H1 (cell line): ENCODE results near the gene ENPP6. TPM values are rescaled to one million over a fixed set of nuclear protein-coding genes. Genes with fewer than 3 reads are reported as not detected.

Experiments used
- CTCF ChIA-PET: fragments of 300-600 bp; sonication (Branson Sonifier 250); formaldehyde crosslinking; loops from one replicate; lab custom pipeline; 2021; ENCODE audit not compliant: partially characterized antibody; lab: Charles Lee
- POLR2A ChIA-PET: fragments of 300-600 bp; sonication (Branson Sonifier 250); formaldehyde crosslinking; loops from one replicate; lab custom pipeline; 2021; ENCODE audit warnings: inconsistent platforms; ENCODE audit not compliant: partially characterized antibody; lab: Charles Lee
- DNase-seq, 2 experiments: peaks; one replicate each; pipeline versions ENCODE4 v3.0.0 to v3.0.0-alpha.2; 2010 to 2022; ENCODE audit warnings: low spot score in 2 of 2, low read depth in 1 of 2, mixed read lengths in 1 of 2
- FAIRE-seq: peaks from 2 replicates; lab custom pipeline; 2011; peaks lifted over from hg19 to GRCh38; lab: Jason Lieb, UNC
- H2AFZ ChIP-seq: 2 replicates; pipeline ENCODE4 v1.8.1; 2012; ENCODE audit warnings: low read length, inconsistent platforms
- H2AK5ac ChIP-seq: 2 replicates; pipeline ENCODE4 v1.6.1; 2013; ENCODE audit warnings: low read depth, low read length
- H2BK120ac ChIP-seq: replicated peaks from 2 replicates; pipeline ENCODE3; 2013; ENCODE audit warnings: low read depth, low read length, inconsistent platforms
- H2BK12ac ChIP-seq: 2 replicates; pipeline ENCODE4 v1.6.1; 2013; ENCODE audit warnings: low read depth, low read length
- H2BK15ac ChIP-seq: 2 replicates; pipeline ENCODE4 v1.6.1; 2013; ENCODE audit warnings: low read length
- H2BK20ac ChIP-seq: 2 replicates; pipeline ENCODE4 v1.6.1; 2013; ENCODE audit warnings: low read length
- H2BK5ac ChIP-seq: 2 replicates; pipeline ENCODE4 v1.6.1; 2013; ENCODE audit warnings: low read depth, low read length
- H3K14ac ChIP-seq: 2 replicates; pipeline ENCODE4 v1.6.1; 2013; ENCODE audit warnings: inconsistent platforms; ENCODE audit not compliant: insufficient read length
- H3K18ac ChIP-seq: 2 replicates; pipeline ENCODE4 v1.6.1; 2013; ENCODE audit warnings: low read length; ENCODE audit errors: extremely low read depth
- H3K23ac ChIP-seq: 2 replicates; pipeline ENCODE4 v1.6.1; 2013; ENCODE audit warnings: inconsistent platforms; ENCODE audit not compliant: insufficient read length
- H3K23me2 ChIP-seq: 2 replicates; pipeline ENCODE4 v1.6.1; 2013; ENCODE audit warnings: low read depth, low read length
- H3K27ac ChIP-seq: 2 replicates; pipeline ENCODE4 v1.6.1; 2011; ENCODE audit warnings: low read depth, low read length, inconsistent platforms
- H3K27me3 ChIP-seq, 4 experiments: replicated peaks in 1 of 4; 1 replicate in 1 of 4; 2 replicates in 3 of 4; pipeline versions ENCODE4 v1.6.1 to v1.8.1; 2011 to 2013; ENCODE audit warnings: low read length in 3 of 4, mild to moderate bottlenecking in 3 of 4, inconsistent platforms in 2 of 4, mixed read lengths in 2 of 4, moderate library complexity in 1 of 4; ENCODE audit not compliant: control insufficient read depth in 3 of 4, insufficient read depth in 3 of 4; ENCODE audit errors: extremely low read depth in 1 of 4
- H3K36me3 ChIP-seq, 4 experiments: 2 replicates each; pipeline versions ENCODE4 v1.6.1 to v1.8.1; 2011 to 2013; ENCODE audit warnings: mild to moderate bottlenecking in 4 of 4, low read length in 3 of 4, moderate library complexity in 2 of 4, control low read depth in 1 of 4, inconsistent platforms in 1 of 4; ENCODE audit not compliant: insufficient read depth in 4 of 4, control insufficient read depth in 2 of 4
- H3K4ac ChIP-seq: replicated peaks from 2 replicates; pipeline ENCODE3; 2013; ENCODE audit warnings: low read length, low read depth, mixed read lengths, inconsistent platforms; ENCODE audit not compliant: insufficient read length
- H3K4me1 ChIP-seq, 4 experiments: replicated peaks in 1 of 4; 1 replicate in 1 of 4; 2 replicates in 3 of 4; pipeline versions ENCODE4 v1.6.1 to v1.8.1; 2011 to 2013; ENCODE audit warnings: low read length in 3 of 4, inconsistent platforms in 2 of 4, mixed read lengths in 1 of 4; ENCODE audit not compliant: insufficient read depth in 4 of 4, control insufficient read depth in 3 of 4
- H3K4me2 ChIP-seq, 2 experiments: 2 replicates each; pipeline versions ENCODE4 v1.6.1 to v1.8.1; 2011 to 2013; ENCODE audit warnings: low read depth in 2 of 2, low read length in 2 of 2, control low read depth in 1 of 2, inconsistent platforms in 1 of 2, mild to moderate bottlenecking in 1 of 2; ENCODE audit not compliant: insufficient read depth in 1 of 2
- H3K4me3 ChIP-seq, 4 experiments: fragments of 200-600, 300-600 bp in 1 of 4; sonication (generic), shearing (Covaris generic), sonication (Bioruptor Twin) in 1 of 4; 2 replicates each; pipeline versions ENCODE4 v1.5.1 to v1.8.1; 2011 to 2016; ENCODE audit warnings: low read length in 4 of 4, low read depth in 3 of 4, control low read depth in 2 of 4, inconsistent platforms in 2 of 4, mild to moderate bottlenecking in 2 of 4, mixed read lengths in 1 of 4, moderate library complexity in 1 of 4; ENCODE audit not compliant: insufficient read depth in 2 of 4; ENCODE audit errors: extremely low read depth in 1 of 4
- H3K56ac ChIP-seq: replicated peaks from 2 replicates; pipeline ENCODE3; 2013; ENCODE audit warnings: low read depth, mild to moderate bottlenecking, mixed read lengths, low read length, inconsistent platforms; ENCODE audit not compliant: insufficient read length
- H3K79me1 ChIP-seq: 2 replicates; pipeline ENCODE4 v1.6.1; 2013; ENCODE audit warnings: low read depth, low read length, control low read depth
- H3K79me2 ChIP-seq, 2 experiments: 2 replicates each; pipeline versions ENCODE4 v1.6.1 to v1.8.1; 2012 to 2013; ENCODE audit warnings: low read length in 2 of 2, mild to moderate bottlenecking in 2 of 2, inconsistent platforms in 1 of 2; ENCODE audit not compliant: insufficient read depth in 2 of 2, control insufficient read depth in 1 of 2
- H3K9ac ChIP-seq, 4 experiments: replicated peaks in 1 of 4; 1 replicate in 1 of 4; 2 replicates in 3 of 4; pipeline versions ENCODE4 v1.6.1 to v1.8.1; 2011 to 2013; ENCODE audit warnings: low read depth in 3 of 4, low read length in 3 of 4, control low read depth in 2 of 4, mild to moderate bottlenecking in 2 of 4, moderate library complexity in 2 of 4, inconsistent platforms in 1 of 4; ENCODE audit errors: extremely low read depth in 1 of 4
- H3K9me3 ChIP-seq, 2 experiments: 2 replicates each; pipeline versions ENCODE4 v1.6.1 to v1.8.1; 2012 to 2013; ENCODE audit warnings: mild to moderate bottlenecking in 2 of 2, moderate library complexity in 2 of 2, control low read depth in 1 of 2, inconsistent platforms in 1 of 2, low read depth in 1 of 2, low read length in 1 of 2, mixed read lengths in 1 of 2; ENCODE audit not compliant: insufficient read depth in 2 of 2
- H4K20me1 ChIP-seq, 2 experiments: replicated peaks in 1 of 2; 2 replicates each; pipeline versions ENCODE3 to v1.8.1; 2011 to 2013; ENCODE audit warnings: inconsistent platforms in 2 of 2, low read length in 2 of 2, mild to moderate bottlenecking in 1 of 2; ENCODE audit not compliant: insufficient read depth in 2 of 2, control insufficient read depth in 1 of 2
- H4K5ac ChIP-seq: 2 replicates; pipeline ENCODE4 v1.6.1; 2013; ENCODE audit warnings: low read length, low read depth, mixed read lengths, inconsistent platforms; ENCODE audit not compliant: insufficient read length
- H4K8ac ChIP-seq: 2 replicates; pipeline ENCODE4 v1.8.0; 2013; ENCODE audit warnings: mild to moderate bottlenecking, moderate library complexity, low read length, inconsistent platforms; ENCODE audit not compliant: insufficient read depth; ENCODE audit errors: extremely low read depth
- H4K91ac ChIP-seq: replicated peaks from 2 replicates; pipeline ENCODE3; 2013; ENCODE audit warnings: low read length, mixed read lengths, inconsistent platforms; ENCODE audit not compliant: insufficient read length
- ASH2L ChIP-seq: fragments of 200-600, 300-600 bp; sonication (generic); IDR thresholded peaks from one replicate; pipeline ENCODE4 v1.7.1; 2017; ENCODE audit warnings: low read length
- BCL11A ChIP-seq, 2 experiments: IDR thresholded peaks; one replicate each; pipeline ENCODE4 v1.6.1; 2011; ENCODE audit warnings: low read depth in 2 of 2, low read length in 2 of 2, mild to moderate bottlenecking in 2 of 2
- CHD1 ChIP-seq: IDR thresholded peaks from 2 replicates; pipeline ENCODE4 v1.6.1; 2012; ENCODE audit warnings: low read depth, low read length, improper control_type of control experiment
- CHD2 ChIP-seq: IDR thresholded peaks from 2 replicates; pipeline ENCODE4 v1.6.1; 2012; ENCODE audit warnings: low read length, improper control_type of control experiment
- CTBP2 ChIP-seq: IDR thresholded peaks from 2 replicates; pipeline ENCODE4 v1.7.0; 2011; ENCODE audit warnings: borderline replicate concordance, mild to moderate bottlenecking, moderate library complexity, mixed read lengths, low read length; ENCODE audit not compliant: insufficient read depth, insufficient read length
- EP300 ChIP-seq, 2 experiments: IDR thresholded peaks; 1 replicate in 1 of 2; 2 replicates in 1 of 2; pipeline ENCODE4 v1.6.1; 2011 to 2012; ENCODE audit warnings: low read depth in 2 of 2, low read length in 2 of 2, mild to moderate bottlenecking in 2 of 2, borderline replicate concordance in 1 of 2, inconsistent platforms in 1 of 2, moderate library complexity in 1 of 2
- FOSL1 ChIP-seq: IDR thresholded peaks from 2 replicates; pipeline ENCODE4 v1.6.1; 2011; ENCODE audit warnings: mild to moderate bottlenecking, low read depth, low read length, moderate library complexity; ENCODE audit not compliant: insufficient read depth
- GTF2F1 ChIP-seq: IDR thresholded peaks from 2 replicates; pipeline ENCODE4 v1.6.1; 2012; ENCODE audit warnings: low read depth, low read length, improper control_type of control experiment, borderline replicate concordance
- JUND ChIP-seq: IDR thresholded peaks from 2 replicates; pipeline ENCODE4 v1.6.1; 2011; ENCODE audit warnings: mild to moderate bottlenecking, improper control_type of control experiment, low read length
- MAFK ChIP-seq: IDR thresholded peaks from 2 replicates; pipeline ENCODE4 v1.6.1; 2012; ENCODE audit warnings: low read depth, mild to moderate bottlenecking, improper control_type of control experiment, low read length
- SUZ12 ChIP-seq: fragments of 200-600 bp; sonication (generic); IDR thresholded peaks from 2 replicates; pipeline ENCODE4 v1.6.1; 2012; ENCODE audit warnings: mild to moderate bottlenecking, inconsistent platforms, low read length, moderate library complexity, mixed read lengths
- YY1 ChIP-seq: IDR thresholded peaks from 2 replicates; pipeline ENCODE4 v1.6.1; 2011; ENCODE audit warnings: low read depth, mild to moderate bottlenecking, low read length
- WGBS, 2 experiments: shearing (Covaris generic) in 1 of 2; methylation state at CpG; one replicate each; pipeline versions ENCODE4 v1.1.6 to v1.1.7; 2013 to 2015; ENCODE audit warnings: low lambda C conversion rate in 2 of 2, mixed read lengths in 2 of 2, inconsistent platforms in 1 of 2, low coverage in 1 of 2, missing lambda C conversion rate in 1 of 2; ENCODE audit not compliant: insufficient replicate concordance in 2 of 2, insufficient coverage in 1 of 2, insufficient read length in 1 of 2; ENCODE audit errors: extremely low coverage in 1 of 2, missing lambda C conversion rate in 1 of 2; 5-methylcytosine and 5-hydroxymethylcytosine counted together
- polyA plus RNA-seq, 7 experiments: library from polyadenylated mRNA; depleted of rRNA in 3 of 7; stranded (reverse) in 5 of 7; unstranded in 2 of 7; fragments of >200 nt in 5 of 7; fragments of 200-250 nt in 2 of 7; gene quantifications; 1 replicate in 5 of 7; 2 replicates in 1 of 7; 4 replicates in 1 of 7; pipeline versions ENCODE4 v1.2.1 to v1.2.3, GENCODE V29; 2011 to 2013; ENCODE audit warnings: missing spikeins in 2 of 7, mixed read lengths in 2 of 7
- total RNA-seq: library from RNA; stranded (reverse); fragmentation: NEBNext Ultra II Directional; extraction: Animal tissue kit (Norgen Biotek cat#: 25700); gene quantifications from 2 replicates; pipeline ENCODE4 v1.2.1, GENCODE V29; 2021

The ENPP6 gene
- total and polyA plus RNA-seq, 2 of the 8 experiments (the other 6 are each of a cell fraction or from before 2014, with no cell fraction given), result 0.11 to 0.20 TPM

- WGBS, 2 experiments, result 93% methylated on average over 1 of the region's 1 CpG; no CpG with 5 or more reads in 1 of the 2 experiments
- no peak overlapping the region for H3K27ac ChIP-seq
- H3K18ac ChIP-seq, result no peak overlapping the region
- H2BK20ac ChIP-seq, result no peak overlapping the region
- no peak overlapping the region for H3K4me2 ChIP-seq
- CTCF ChIA-PET, result no interaction called here
- no peak for TF ChIP-seq CHD2
- no peak for TF ChIP-seq JUND
- TF ChIP-seq CTBP2, result no peak
- TF ChIP-seq YY1, result no peak
- TF ChIP-seq ASH2L, result no peak
- TF ChIP-seq GTF2F1, result no peak
- no peak for TF ChIP-seq EP300 (IDR thresholded peaks at IDR 0.05; ENCODE audit: borderline replicate concordance in 1 of 2, low read depth in 2 of 2, low read length in 2 of 2)
- TF ChIP-seq FOSL1, result no peak
- no peak for TF ChIP-seq CHD1
- no peak for TF ChIP-seq BCL11A (IDR thresholded peaks at IDR 0.05; ENCODE audit: low read depth in 2 of 2, low read length in 2 of 2)
- TF ChIP-seq MAFK, result no peak
- TF ChIP-seq SUZ12, result no peak
- TF ChIP-seq, all 59 proteins: peak for 0
- FAIRE-seq (no peak), DNase-seq (no peak)
- H2AFZ ChIP-seq, result no peak overlapping the region
- no peaks in the 10 kb centered on the region for H3K79me1 ChIP-seq
- H3K4me1 ChIP-seq, result no peaks in the 10 kb centered on the region
- no peak overlapping the region for H4K91ac ChIP-seq
- peaks cover 0 to under 1% (median 0%) of the 10 kb centered on the region in 4 experiments; a peak in 2 of 7 replicates for H3K27me3 ChIP-seq
- H3K23ac ChIP-seq, result no peak overlapping the region
- no peaks in the 10 kb centered on the region for H3K23me2 ChIP-seq
- no peak overlapping the region for H2BK120ac ChIP-seq
- POLR2A ChIA-PET, result no interaction called here
- no peak overlapping the region for H3K4ac ChIP-seq
- no peak overlapping the region for H3K9ac ChIP-seq
- H2AK5ac ChIP-seq, result no peak overlapping the region
- H2BK5ac ChIP-seq, result no peak overlapping the region
- no peaks in the 10 kb centered on the region for H3K79me2 ChIP-seq
- no peak overlapping the region for H4K8ac ChIP-seq
- H2BK15ac ChIP-seq, result no peak overlapping the region
- no peak overlapping the region for H3K14ac ChIP-seq
- peaks cover 7 to 9% of the 10 kb centered on the region in 2 experiments; a peak in 3 of 4 replicates for H3K9me3 ChIP-seq
- no peaks in the 10 kb centered on the region for H3K36me3 ChIP-seq
- no peak overlapping the region for H3K56ac ChIP-seq
- H2BK12ac ChIP-seq, result no peak overlapping the region
- no peak overlapping the region for H4K5ac ChIP-seq
- H4K20me1 ChIP-seq, result no peaks in the 10 kb centered on the region
- H3K4me3 ChIP-seq, result no peak overlapping the region
Observed at GRCh38 chr4:184046148-184046547, 171.5 kb downstream of the ENPP6 start.
